AG09309 (cell line): ENCODE data around the gene ATP4B.

Experiments
- DNase-seq: peaks from one replicate; pipeline ENCODE4 v3.0.0-alpha.2; 2010; ENCODE audit warnings: low read depth
- H3K4me3 ChIP-seq: 2 replicates; pipeline ENCODE4 v1.5.1; 2011; ENCODE audit warnings: mild to moderate bottlenecking, low read depth, low read length, moderate library complexity; ENCODE audit not compliant: control insufficient read depth
- CTCF ChIP-seq: IDR thresholded peaks from 2 replicates; pipeline ENCODE4 v1.5.1; 2011; ENCODE audit warnings: mild to moderate bottlenecking, low read depth, low read length, inconsistent platforms; ENCODE audit not compliant: insufficient read depth, control insufficient read depth; ENCODE audit errors: missing control alignments

ATP4B gene

GRCh38 chr13:113668491-113668971 is 10.5 kb upstream of the ATP4B start:
- DNase-seq: no peak
- TF ChIP-seq CTCF: no peak
- no peak overlapping the region for H3K4me3 ChIP-seq

- H3K4me3 ChIP-seq: no peak overlapping the region
- no peak for DNase-seq
- TF ChIP-seq CTCF: no peak
Measured at GRCh38 chr13:113667771-113668490, 9.9 kb upstream of the ATP4B start.

- TF ChIP-seq CTCF: no peak
- DNase-seq: no peak
- H3K4me3 ChIP-seq: no peak within 1 kb of the TSS
Measured at GRCh38 chr13:113666951-113667701, 9.1 kb upstream of the ATP4B start, which contains the start of gene GRK1. TSS of gene GRK1 (plus strand) at chr13:113667219. CDS start at chr13:113667387, 168 bp downstream.

GRCh38 chr13:113666329-113666670 is 8.3 kb upstream of the ATP4B start:
- H3K4me3 ChIP-seq: no peak overlapping the region
- no peak for DNase-seq
- no peak for TF ChIP-seq CTCF

- H3K4me3 ChIP-seq: no peak overlapping the region
- TF ChIP-seq CTCF: no peak
- no peak for DNase-seq
Measured at GRCh38 chr13:113665597-113666328, 7.8 kb upstream of the ATP4B start.

GRCh38 chr13:113664751-113665596 is 7.0 kb upstream of the ATP4B start:
- no peak overlapping the region for H3K4me3 ChIP-seq
- no peak for DNase-seq
- TF ChIP-seq CTCF: no peak
